IMR-90 (cell line): ENCODE results near the gene PLXDC2. TPM values are rescaled to one million over a fixed set of nuclear protein-coding genes. Genes with fewer than 3 reads are reported as not detected.

Experiments used
- ATAC-seq: fragments of 200-7000 bp; cut with Tn5 transposase; 2 replicates; pipeline ENCODE4 v1.9.1; 2020; ENCODE audit warnings: low read depth, mild to moderate bottlenecking, moderate library complexity
- BruUV-seq: library from RNA; stranded (reverse); fragments of 400-500 nt; replicated peaks from 2 replicates; lab custom pipeline; 2021; lab: Mats Ljungman, UMichigan
- CTCF ChIA-PET: fragments of 300-600 bp; formaldehyde crosslinking; extraction: SDS; loops from one replicate; lab custom pipeline; 2021; ENCODE audit warnings: antibody characterized with exemption; lab: Yijun Ruan, JAX
- POLR2A ChIA-PET: fragments of 300-600 bp; sonication (Branson Sonifier 250); formaldehyde crosslinking; loops from one replicate; lab custom pipeline; 2022; ENCODE audit warnings: antibody characterized with exemption; ENCODE audit not compliant: unreplicated experiment; lab: Charles Lee
- DNase-seq: peaks from one replicate; pipeline ENCODE4 v3.0.0; 2013
- H2AFZ ChIP-seq: replicated peaks from 2 replicates; pipeline ENCODE3; 2013; ENCODE audit warnings: low read length, mild to moderate bottlenecking; ENCODE audit not compliant: poor library complexity
- H2AK5ac ChIP-seq: 2 replicates; pipeline ENCODE4 v1.6.1; 2013; ENCODE audit warnings: low read depth, low read length, inconsistent platforms
- H2AK9ac ChIP-seq: replicated peaks from 2 replicates; pipeline ENCODE3; 2013; ENCODE audit warnings: mild to moderate bottlenecking, low read depth, low read length, moderate library complexity; ENCODE audit not compliant: poor library complexity
- H2BK120ac ChIP-seq: 2 replicates; pipeline ENCODE4 v1.6.1; 2013; ENCODE audit warnings: low read depth, low read length, inconsistent platforms
- H2BK15ac ChIP-seq: 3 replicates; pipeline ENCODE4 v1.6.1; 2013; ENCODE audit warnings: low read depth, low read length, inconsistent platforms
- H2BK20ac ChIP-seq: 2 replicates; pipeline ENCODE4 v1.6.1; 2013; ENCODE audit warnings: low read depth, mild to moderate bottlenecking, inconsistent platforms, low read length, moderate library complexity
- H2BK5ac ChIP-seq: 2 replicates; pipeline ENCODE4 v1.6.1; 2013; ENCODE audit warnings: mild to moderate bottlenecking, low read depth, low read length, inconsistent platforms; ENCODE audit not compliant: poor library complexity, severe bottlenecking
- H3K14ac ChIP-seq: replicated peaks from 2 replicates; pipeline ENCODE4 v1.6.1; 2013; ENCODE audit warnings: low read depth, low read length, inconsistent platforms
- H3K18ac ChIP-seq: 2 replicates; pipeline ENCODE4 v1.6.1; 2013; ENCODE audit warnings: low read depth, low read length, control low read depth
- H3K23ac ChIP-seq: 2 replicates; pipeline ENCODE4 v1.6.1; 2013; ENCODE audit warnings: low read depth, low read length, inconsistent platforms
- H3K27ac ChIP-seq: 2 replicates; pipeline ENCODE4 v1.5.1; 2013; ENCODE audit warnings: mild to moderate bottlenecking, control low read depth, low read length; ENCODE audit not compliant: insufficient read depth
- H3K27me3 ChIP-seq: 2 replicates; pipeline ENCODE4 v1.6.1; 2013; ENCODE audit warnings: low read length; ENCODE audit not compliant: control insufficient read depth, insufficient read depth
- H3K36me3 ChIP-seq: 2 replicates; pipeline ENCODE4 v1.6.1; 2013; ENCODE audit warnings: low read length, mixed read lengths; ENCODE audit not compliant: control insufficient read depth, insufficient read depth
- H3K4ac ChIP-seq: 2 replicates; pipeline ENCODE4 v1.6.1; 2013; ENCODE audit warnings: low read depth, low read length, inconsistent platforms
- H3K4me1 ChIP-seq: 2 replicates; pipeline ENCODE4 v1.6.1; 2013; ENCODE audit warnings: low read length, mixed read lengths; ENCODE audit not compliant: control insufficient read depth, insufficient read depth
- H3K4me2 ChIP-seq: 2 replicates; pipeline ENCODE4 v1.6.1; 2013; ENCODE audit warnings: low read depth, mild to moderate bottlenecking, control low read depth, low read length, moderate library complexity
- H3K4me3 ChIP-seq: 2 replicates; pipeline ENCODE4 v1.5.1; 2013; ENCODE audit warnings: low read depth, mild to moderate bottlenecking, control low read depth, low read length, moderate library complexity; ENCODE audit not compliant: insufficient read depth
- H3K56ac ChIP-seq: 2 replicates; pipeline ENCODE4 v1.6.1; 2013; ENCODE audit warnings: low read length, inconsistent platforms; ENCODE audit not compliant: insufficient read depth; ENCODE audit errors: extremely low read depth
- H3K79me1 ChIP-seq, 2 experiments: 2 replicates each; pipeline ENCODE4 v1.6.1; 2013; ENCODE audit warnings: low read length in 2 of 2, inconsistent platforms in 1 of 2, low read depth in 1 of 2
- H3K9ac ChIP-seq: 2 replicates; pipeline ENCODE4 v1.6.1; 2013; ENCODE audit warnings: low read depth, low read length, control low read depth
- H3K9me1 ChIP-seq: 2 replicates; pipeline ENCODE4 v1.6.1; 2013; ENCODE audit warnings: low read length, inconsistent platforms; ENCODE audit not compliant: insufficient read depth
- H3K9me3 ChIP-seq: 2 replicates; pipeline ENCODE4 v1.6.1; 2013; ENCODE audit warnings: low read length; ENCODE audit not compliant: control insufficient read depth, insufficient read depth
- H4K20me1 ChIP-seq: 2 replicates; pipeline ENCODE4 v1.6.1; 2013; ENCODE audit warnings: low read length, inconsistent platforms; ENCODE audit not compliant: insufficient read depth
- H4K5ac ChIP-seq: 2 replicates; pipeline ENCODE4 v1.6.1; 2013; ENCODE audit warnings: mild to moderate bottlenecking, low read depth, low read length, control low read depth
- H4K8ac ChIP-seq, 2 experiments: 2 replicates each; pipeline ENCODE4 v1.6.1; 2013; ENCODE audit warnings: low read depth in 2 of 2, low read length in 2 of 2, control low read depth in 1 of 2, inconsistent platforms in 1 of 2
- H4K91ac ChIP-seq: 2 replicates; pipeline ENCODE4 v1.6.1; 2013; ENCODE audit warnings: low read depth, low read length, inconsistent platforms; ENCODE audit not compliant: insufficient read depth
- BHLHE40 ChIP-seq: fragments of 150-350 bp; IDR thresholded peaks from 2 replicates; pipeline ENCODE4 v1.6.1; 2016; ENCODE audit warnings: mild to moderate bottlenecking, low read depth, low read length
- CEBPB ChIP-seq: IDR thresholded peaks from 2 replicates; pipeline ENCODE4 v1.6.1; 2012; ENCODE audit warnings: low read depth, low read length, improper control_type of control experiment
- CHD1 ChIP-seq: IDR thresholded peaks from 2 replicates; pipeline ENCODE4 v1.6.1; 2012; ENCODE audit warnings: low read depth, low read length, improper control_type of control experiment
- FOS ChIP-seq: fragments of 150-350 bp; IDR thresholded peaks from 2 replicates; pipeline ENCODE4 v1.6.1; 2016; ENCODE audit warnings: low read depth, low read length
- MAFK ChIP-seq: IDR thresholded peaks from 2 replicates; pipeline ENCODE4 v1.6.1; 2012; ENCODE audit warnings: low read depth, low read length, improper control_type of control experiment
- MAZ ChIP-seq: IDR thresholded peaks from 2 replicates; pipeline ENCODE4 v1.6.1; 2012; ENCODE audit warnings: low read depth, mild to moderate bottlenecking, low read length, improper control_type of control experiment, moderate library complexity, borderline replicate concordance
- MXI1 ChIP-seq: IDR thresholded peaks from 2 replicates; pipeline ENCODE4 v1.6.1; 2012; ENCODE audit warnings: low read depth, mild to moderate bottlenecking, low read length, moderate library complexity, borderline replicate concordance
- NFE2L2 ChIP-seq: fragments of 150-350 bp; IDR thresholded peaks from 2 replicates; pipeline ENCODE4 v1.6.1; 2016; ENCODE audit warnings: low read depth, mild to moderate bottlenecking, low read length
- POLR2A ChIP-seq: IDR thresholded peaks from 2 replicates; pipeline ENCODE4 v1.6.1; 2012; ENCODE audit warnings: mild to moderate bottlenecking, low read depth, low read length
- RAD21 ChIP-seq: IDR thresholded peaks from 2 replicates; pipeline ENCODE4 v1.6.1; 2012; ENCODE audit warnings: low read length, improper control_type of control experiment
- RCOR1 ChIP-seq: IDR thresholded peaks from 2 replicates; pipeline ENCODE4 v1.6.1; 2012; ENCODE audit warnings: mild to moderate bottlenecking, low read length, improper control_type of control experiment; ENCODE audit not compliant: insufficient replicate concordance
- RFX5 ChIP-seq: IDR thresholded peaks from 2 replicates; pipeline ENCODE4 v1.8.0; 2012; ENCODE audit warnings: low read depth, mild to moderate bottlenecking, low read length, moderate library complexity
- SMC3 ChIP-seq: fragments of 150-350 bp; IDR thresholded peaks from 2 replicates; pipeline ENCODE4 v1.6.1; 2016; ENCODE audit warnings: low read depth, mild to moderate bottlenecking, antibody characterized with exemption, low read length, moderate library complexity
- WGBS, 2 experiments: methylation state at CpG; one replicate each; pipeline versions ENCODE4 v1.1.5 to v1.1.7; 2013; ENCODE audit warnings: missing lambda C conversion rate in 2 of 2; ENCODE audit not compliant: insufficient read length in 1 of 2; ENCODE audit errors: extremely low coverage in 2 of 2; 5-methylcytosine and 5-hydroxymethylcytosine counted together
- dilution Hi-C: fragments of 300-500 bp; cut with HindIII; formaldehyde crosslinking; loops from one replicate; pipeline ENCODE4 v1.14.3; 2018; ENCODE audit warnings: low sequenced_read_pairs; ENCODE audit not compliant: unreplicated experiment
- in situ Hi-C: fragments of 300-500 bp; cut with MboI; formaldehyde crosslinking; loops from 3 replicates; pipeline ENCODE4 v1.14.3; 2019; ENCODE audit warnings: low sequenced_read_pairs, inconsistent platforms, mixed read lengths
- intact Hi-C: fragments of 100-400 bp; cut with micrococcal nuclease; formaldehyde crosslinking; loops from 2 replicates; pipeline ENCODE4 v1.10.0; 2022
- polyA plus RNA-seq, 3 experiments: library from polyadenylated mRNA; depleted of rRNA; stranded (reverse); fragments of >200 nt; gene quantifications; 2 replicates each; pipeline ENCODE4 v1.2.3, GENCODE V29; 2012; ENCODE audit warnings: low replicate concordance in 1 of 3
- total RNA-seq: library from RNA; depleted of rRNA; stranded (reverse); fragments of >200 nt; gene quantifications from 2 replicates; pipeline ENCODE4 v1.2.3, GENCODE V29; 2012
- TF ChIP-seq, protein P1 (sequence below): conservative IDR thresholded peaks from 2 replicates; pipeline ENCODE4 v1.5.1; 2012; ENCODE audit warnings: mild to moderate bottlenecking, low read depth, low read length, improper control_type of control experiment
- TF ChIP-seq, protein P2 (sequence below): fragments of 150-350 bp; IDR thresholded peaks from 2 replicates; pipeline ENCODE4 v1.6.1; 2017; ENCODE audit warnings: mild to moderate bottlenecking, antibody characterized with exemption, low read length, low read depth
- TF ChIP-seq, protein P3 (sequence below): fragments of 150-350 bp; IDR thresholded peaks from 2 replicates; pipeline ENCODE4 v1.6.1; 2016; ENCODE audit warnings: low read depth, mild to moderate bottlenecking, low read length, moderate library complexity, borderline replicate concordance

PLXDC2 gene
- total and polyA plus RNA-seq, 2 of the 4 experiments (the other 2 are of a cell fraction), result 3.2 to 6.1 TPM

DNA sequence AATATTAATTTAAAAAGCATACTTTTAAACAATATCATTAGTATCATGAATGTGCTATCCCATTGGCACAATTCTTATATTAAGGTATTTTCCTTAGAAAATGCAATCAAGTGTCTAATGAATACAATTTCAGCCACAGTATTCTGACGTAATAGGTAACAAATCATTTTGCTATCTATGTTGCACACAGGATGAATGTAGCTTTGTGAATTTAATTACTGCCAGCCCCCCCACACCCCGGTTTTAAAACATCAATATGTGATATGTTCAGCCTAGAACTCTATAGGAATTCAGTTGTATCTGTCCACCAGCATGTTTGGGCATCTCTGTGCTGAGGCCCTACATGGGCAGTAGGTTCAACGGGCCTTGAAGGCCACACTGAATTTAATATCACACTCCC, 274.6 kb downstream of the PLXDC2 start:
- no TSS peak for BruUV-seq
- no peak overlapping the region for H4K91ac ChIP-seq
- no peak overlapping the region for H3K56ac ChIP-seq
- no peak overlapping the region for H3K4me2 ChIP-seq
- H3K27me3 ChIP-seq, result no peaks in the 10 kb centered on the region
- H3K14ac ChIP-seq, result no peak overlapping the region
- TF ChIP-seq POLR2A (no peak), FOS (no peak), SMC3 (no peak), RCOR1 (no peak), CHD1 (no peak), RAD21 (no peak), CEBPB (no peak), MAFK (no peak), MAZ (no peak), BHLHE40 (no peak), MXI1 (no peak), NFE2L2 (no peak), RFX5 (no peak)
- TF ChIP-seq, protein P1, sequence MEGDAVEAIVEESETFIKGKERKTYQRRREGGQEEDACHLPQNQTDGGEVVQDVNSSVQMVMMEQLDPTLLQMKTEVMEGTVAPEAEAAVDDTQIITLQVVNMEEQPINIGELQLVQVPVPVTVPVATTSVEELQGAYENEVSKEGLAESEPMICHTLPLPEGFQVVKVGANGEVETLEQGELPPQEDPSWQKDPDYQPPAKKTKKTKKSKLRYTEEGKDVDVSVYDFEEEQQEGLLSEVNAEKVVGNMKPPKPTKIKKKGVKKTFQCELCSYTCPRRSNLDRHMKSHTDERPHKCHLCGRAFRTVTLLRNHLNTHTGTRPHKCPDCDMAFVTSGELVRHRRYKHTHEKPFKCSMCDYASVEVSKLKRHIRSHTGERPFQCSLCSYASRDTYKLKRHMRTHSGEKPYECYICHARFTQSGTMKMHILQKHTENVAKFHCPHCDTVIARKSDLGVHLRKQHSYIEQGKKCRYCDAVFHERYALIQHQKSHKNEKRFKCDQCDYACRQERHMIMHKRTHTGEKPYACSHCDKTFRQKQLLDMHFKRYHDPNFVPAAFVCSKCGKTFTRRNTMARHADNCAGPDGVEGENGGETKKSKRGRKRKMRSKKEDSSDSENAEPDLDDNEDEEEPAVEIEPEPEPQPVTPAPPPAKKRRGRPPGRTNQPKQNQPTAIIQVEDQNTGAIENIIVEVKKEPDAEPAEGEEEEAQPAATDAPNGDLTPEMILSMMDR, result no peak
- TF ChIP-seq, protein P2, sequence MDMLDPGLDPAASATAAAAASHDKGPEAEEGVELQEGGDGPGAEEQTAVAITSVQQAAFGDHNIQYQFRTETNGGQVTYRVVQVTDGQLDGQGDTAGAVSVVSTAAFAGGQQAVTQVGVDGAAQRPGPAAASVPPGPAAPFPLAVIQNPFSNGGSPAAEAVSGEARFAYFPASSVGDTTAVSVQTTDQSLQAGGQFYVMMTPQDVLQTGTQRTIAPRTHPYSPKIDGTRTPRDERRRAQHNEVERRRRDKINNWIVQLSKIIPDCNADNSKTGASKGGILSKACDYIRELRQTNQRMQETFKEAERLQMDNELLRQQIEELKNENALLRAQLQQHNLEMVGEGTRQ, result no peak
- TF ChIP-seq, protein P3, sequence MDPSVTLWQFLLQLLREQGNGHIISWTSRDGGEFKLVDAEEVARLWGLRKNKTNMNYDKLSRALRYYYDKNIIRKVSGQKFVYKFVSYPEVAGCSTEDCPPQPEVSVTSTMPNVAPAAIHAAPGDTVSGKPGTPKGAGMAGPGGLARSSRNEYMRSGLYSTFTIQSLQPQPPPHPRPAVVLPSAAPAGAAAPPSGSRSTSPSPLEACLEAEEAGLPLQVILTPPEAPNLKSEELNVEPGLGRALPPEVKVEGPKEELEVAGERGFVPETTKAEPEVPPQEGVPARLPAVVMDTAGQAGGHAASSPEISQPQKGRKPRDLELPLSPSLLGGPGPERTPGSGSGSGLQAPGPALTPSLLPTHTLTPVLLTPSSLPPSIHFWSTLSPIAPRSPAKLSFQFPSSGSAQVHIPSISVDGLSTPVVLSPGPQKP, result no peak
- H2BK5ac ChIP-seq, result no peak overlapping the region
- DNase-seq (no peak), ATAC-seq (no peak)
- H4K5ac ChIP-seq, result no peak overlapping the region
- no peak overlapping the region for H2AK9ac ChIP-seq
- H3K18ac ChIP-seq, result no peak overlapping the region
- H3K4ac ChIP-seq, result no peak overlapping the region
- no peak overlapping the region for H3K9ac ChIP-seq
- no peak overlapping the region for H2BK20ac ChIP-seq
- H4K8ac ChIP-seq, result no peak overlapping the region
- H3K36me3 ChIP-seq, result no peaks in the 10 kb centered on the region
- ChIA-PET POLR2A (no interaction called here), CTCF (no interaction called here)
- no peak overlapping the region for H2BK120ac ChIP-seq
- intact Hi-C loops, result no loop called here
- no peak overlapping the region for H3K4me3 ChIP-seq
- H3K79me1 ChIP-seq, result no peaks in the 10 kb centered on the region
- no peaks in the 10 kb centered on the region for H3K9me1 ChIP-seq
- H2AFZ ChIP-seq, result no peak overlapping the region
- no peak overlapping the region for H3K23ac ChIP-seq
- in situ Hi-C loops, result no loop called here
- H2AK5ac ChIP-seq, result no peak overlapping the region
- H2BK15ac ChIP-seq, result no peak overlapping the region
- dilution Hi-C loops, result no loop called here
- 0 out of 2 replicates have a peak, but pooled peaks cover 2% of the 10 kb centered on the region for H3K9me3 ChIP-seq
- no peaks in the 10 kb centered on the region for H4K20me1 ChIP-seq
- no peak overlapping the region for H3K27ac ChIP-seq
- WGBS, 2 experiments, result 71% methylated on average over 2 of the region's 3 CpGs; no CpG with 5 or more reads in 1 of the 2 experiments
- H3K4me1 ChIP-seq, result no peaks in the 10 kb centered on the region
